AG09309 (cell line): Measurements from ENCODE around the gene CD300LD.

Experiments
- DNase-seq: peaks from one replicate; pipeline ENCODE4 v3.0.0-alpha.2; 2010; ENCODE audit warnings: low read depth
- H3K4me3 ChIP-seq: 2 replicates; pipeline ENCODE4 v1.5.1; 2011; ENCODE audit warnings: mild to moderate bottlenecking, low read depth, low read length, moderate library complexity; ENCODE audit not compliant: control insufficient read depth
- CTCF ChIP-seq: IDR thresholded peaks from 2 replicates; pipeline ENCODE4 v1.5.1; 2011; ENCODE audit warnings: mild to moderate bottlenecking, low read depth, low read length, inconsistent platforms; ENCODE audit not compliant: insufficient read depth, control insufficient read depth; ENCODE audit errors: missing control alignments

The CD300LD gene

DNA sequence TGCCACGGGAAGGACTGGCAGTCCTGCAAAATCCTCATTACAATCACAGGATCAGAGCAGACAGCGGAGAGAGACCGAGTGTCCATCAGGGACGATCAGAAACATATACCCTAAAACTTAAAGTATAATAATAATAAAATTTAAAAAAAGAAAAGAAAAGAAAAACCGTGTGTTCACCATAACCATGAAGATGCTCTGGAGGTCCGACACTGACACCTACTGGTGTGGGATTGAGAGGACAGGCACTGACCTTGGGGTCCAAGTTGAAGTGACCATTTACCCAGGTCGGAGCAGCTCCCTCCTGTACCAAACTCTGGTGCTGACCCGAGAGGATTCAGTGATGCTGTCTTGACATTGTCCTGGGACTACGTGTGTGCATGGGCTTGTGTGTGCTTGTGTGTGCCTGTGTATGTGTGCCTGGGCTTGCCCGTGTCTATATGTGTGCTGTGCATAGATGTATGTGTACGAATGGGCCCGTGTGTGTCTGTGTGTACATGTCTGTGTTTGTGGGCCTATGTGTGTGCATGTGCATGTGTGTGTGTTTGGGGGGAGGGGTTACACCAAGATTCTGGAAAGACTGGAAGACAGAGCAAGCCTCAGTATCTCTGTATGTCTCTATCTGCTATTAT lies 10.0 kb upstream of the CD300LD start:
- H3K4me3 ChIP-seq, result no peak overlapping the region
- TF ChIP-seq CTCF, result peak; percentile 70
- DNase-seq, result no peak

DNA sequence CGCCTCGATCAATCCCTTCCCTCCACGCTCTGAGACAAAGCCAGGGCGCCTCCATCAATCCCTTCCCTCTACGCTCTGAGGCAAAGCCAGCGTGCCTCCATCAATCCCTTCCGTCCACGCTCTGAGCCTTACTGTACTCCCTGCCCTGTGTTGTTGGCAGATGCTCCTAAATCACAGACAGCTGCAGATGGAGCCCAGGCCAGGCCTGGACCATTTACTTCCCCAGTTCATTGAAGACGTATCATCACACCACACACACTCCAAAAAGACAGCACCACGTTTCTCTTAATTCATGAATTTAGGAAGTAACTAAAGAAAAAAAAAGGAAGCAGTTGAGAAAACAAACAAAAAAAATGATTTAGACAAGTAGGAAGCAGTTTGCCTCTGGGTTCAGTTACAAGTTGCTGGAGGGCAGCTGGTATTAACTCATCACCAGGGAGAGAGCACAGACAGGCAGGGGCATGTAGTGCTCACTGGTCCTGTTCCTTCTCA lies 7.4 kb upstream of the CD300LD start:
- DNase-seq, result no peak
- TF ChIP-seq CTCF, result no peak
- H3K4me3 ChIP-seq, result no peak overlapping the region

- TF ChIP-seq CTCF, result no peak
- DNase-seq, result no peak
- no peak overlapping the region for H3K4me3 ChIP-seq
Observed at GRCh38 chr17:74599023-74599399, 6.9 kb upstream of the CD300LD start.

DNA sequence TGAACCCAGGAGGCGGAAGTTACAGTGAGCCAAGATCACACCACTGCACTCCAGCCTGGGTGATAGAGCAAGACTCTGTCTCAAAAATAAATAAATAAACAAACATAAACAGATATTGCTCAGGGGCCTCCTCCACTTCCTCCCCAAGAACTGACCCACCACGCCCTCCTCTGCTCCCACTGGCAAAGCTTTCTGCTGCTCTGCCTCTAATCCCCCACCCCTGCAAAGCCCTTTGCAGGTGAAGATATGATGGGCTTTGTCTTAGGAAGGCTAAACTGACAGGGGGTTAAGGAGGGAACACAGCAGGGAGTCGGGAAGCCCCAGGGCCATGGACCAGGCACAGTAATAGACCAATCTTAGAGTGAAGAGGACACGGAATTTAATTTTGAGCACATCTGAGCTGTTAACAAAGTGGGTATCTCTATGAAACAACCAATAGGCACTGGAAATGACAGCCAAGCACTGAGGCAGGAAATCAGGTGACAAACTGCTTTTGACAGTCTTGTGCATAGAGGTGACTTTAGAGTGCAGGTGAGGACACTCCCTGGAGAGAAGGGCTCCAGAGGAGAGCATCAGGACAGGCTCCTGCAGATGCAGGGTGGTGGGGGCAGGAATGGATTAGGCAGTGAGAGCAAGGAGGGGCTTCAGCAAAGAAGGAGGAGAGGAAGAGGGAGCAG lies 6.4 kb upstream of the CD300LD start:
- H3K4me3 ChIP-seq, result no peak overlapping the region
- no peak for DNase-seq
- TF ChIP-seq CTCF, result no peak

- no peak for DNase-seq
- TF ChIP-seq CTCF, result no peak
- no peak overlapping the region for H3K4me3 ChIP-seq
Observed at GRCh38 chr17:74597069-74597790, 5.1 kb upstream of the CD300LD start.

GRCh38 chr17:74595037-74595750 lies 3.1 kb upstream of the CD300LD start:
- TF ChIP-seq CTCF, result no peak
- no peak for DNase-seq
- H3K4me3 ChIP-seq, result no peak overlapping the region
